ENCODE measurements around the gene C2CD4C. TPM values are rescaled to one million over a fixed set of nuclear protein-coding genes. Genes with fewer than 3 reads are reported as not detected.
A peak's percentile ranks its signal among the peaks of the same experiment; 100 is the strongest.
"Not testable (repeated sequence)": the region's sequence is repeated elsewhere in the genome, so short reads cannot be mapped to it uniquely, and the experiment has no call there.

Gene C2CD4C
- total RNA-seq, 1 experiment from 2014 or later, result 9.2 TPM

- Histone ChIP-seq H3K36me3 (replicated peaks; ENCODE audit: control insufficient read depth, insufficient read depth, low read length) (no peaks in the 10 kb centered on the region), H3K27me3 (ENCODE audit: control insufficient read depth, insufficient read depth, low read length) (no peaks in the 10 kb centered on the region), H3K4me3 (ENCODE audit: insufficient read depth, low read depth, low read length) (no peak overlapping the region)
- no peak for DNase-seq
Measured at GRCh38 chr19:367963-368629, 40.9 kb downstream of the C2CD4C start.

GRCh38 chr19:367561-367960 lies 41.4 kb downstream of the C2CD4C start:
- Histone ChIP-seq H3K36me3 (replicated peaks; ENCODE audit: control insufficient read depth, insufficient read depth, low read length) (no peaks in the 10 kb centered on the region), H3K4me3 (ENCODE audit: insufficient read depth, low read depth, low read length) (no peak overlapping the region), H3K27me3 (ENCODE audit: control insufficient read depth, insufficient read depth, low read length) (no peaks in the 10 kb centered on the region)
- DNase-seq, result no peak

GRCh38 chr19:366951-367350 lies 42.0 kb downstream of the C2CD4C start:
- DNase-seq, result no peak
- Histone ChIP-seq H3K27me3 (ENCODE audit: control insufficient read depth, insufficient read depth, low read length) (no peaks in the 10 kb centered on the region), H3K4me3 (ENCODE audit: insufficient read depth, low read depth, low read length) (no peak overlapping the region), H3K36me3 (replicated peaks; ENCODE audit: control insufficient read depth, insufficient read depth, low read length) (no peaks in the 10 kb centered on the region)

GRCh38 chr19:366205-366783 lies 42.7 kb downstream of the C2CD4C start:
- no peak for DNase-seq
- H3K27me3 ChIP-seq (ENCODE audit: control insufficient read depth, insufficient read depth, low read length), result no peaks in the 10 kb centered on the region
- no peak overlapping the region for H3K4me3 ChIP-seq (ENCODE audit: insufficient read depth, low read depth, low read length)
- no peaks in the 10 kb centered on the region for H3K36me3 ChIP-seq (replicated peaks; ENCODE audit: control insufficient read depth, insufficient read depth, low read length)

- H3K27me3 ChIP-seq (ENCODE audit: control insufficient read depth, insufficient read depth, low read length), result no peaks in the 10 kb centered on the region
- DNase-seq, result no peak
Measured at GRCh38 chr19:364496-365287, 44.3 kb downstream of the C2CD4C start.

GRCh38 chr19:362683-363082 lies 46.3 kb downstream of the C2CD4C start:
- H3K36me3 ChIP-seq (replicated peaks; ENCODE audit: control insufficient read depth, insufficient read depth, low read length), result no peaks in the 10 kb centered on the region
- H3K27me3 ChIP-seq (ENCODE audit: control insufficient read depth, insufficient read depth, low read length), result no peaks in the 10 kb centered on the region
- no peak overlapping the region for H3K4me3 ChIP-seq (ENCODE audit: insufficient read depth, low read depth, low read length)
- no peak for DNase-seq

More at GRCh38 chr19:364496-365287, 44.3 kb downstream of the C2CD4C start:
- Histone ChIP-seq H3K36me3 (replicated peaks; ENCODE audit: control insufficient read depth, insufficient read depth, low read length) (no peaks in the 10 kb centered on the region), H3K4me3 (ENCODE audit: insufficient read depth, low read depth, low read length) (no peak overlapping the region)

- Histone ChIP-seq H3K4me3 (ENCODE audit: insufficient read depth, low read depth, low read length) (no peak overlapping the region), H3K27me3 (ENCODE audit: control insufficient read depth, insufficient read depth, low read length) (no peaks in the 10 kb centered on the region), H3K36me3 (replicated peaks; ENCODE audit: control insufficient read depth, insufficient read depth, low read length) (no peaks in the 10 kb centered on the region)
- no peak for DNase-seq
Measured at GRCh38 chr19:362154-362553, 46.8 kb downstream of the C2CD4C start.

- Histone ChIP-seq H3K36me3 (replicated peaks; ENCODE audit: control insufficient read depth, insufficient read depth, low read length) (no peaks in the 10 kb centered on the region), H3K4me3 (ENCODE audit: insufficient read depth, low read depth, low read length) (no peak overlapping the region), H3K27me3 (ENCODE audit: control insufficient read depth, insufficient read depth, low read length) (no peaks in the 10 kb centered on the region)
- peak; percentile 35 for DNase-seq
Measured at GRCh38 chr19:359653-359925, 49.4 kb downstream of the C2CD4C start.

- not testable (repeated sequence) for DNase-seq; H3K4me3 ChIP-seq (ENCODE audit: insufficient read depth, low read depth, low read length); H3K36me3 ChIP-seq (replicated peaks; ENCODE audit: control insufficient read depth, insufficient read depth, low read length); H3K27me3 ChIP-seq (ENCODE audit: control insufficient read depth, insufficient read depth, low read length)
Measured at GRCh38 chr19:355536-355935, 53.4 kb downstream of the C2CD4C start.

Other genes with a start within 250 kb of the C2CD4C start
- 77.9 and 98.2 TPM in 2 replicates for gene PLPP2, start 117.7 kb downstream of the C2CD4C start, total RNA-seq (2014; rRNA removed; shearing (Covaris generic))
- gene MIER2, start 64.4 kb downstream of the C2CD4C start, total RNA-seq (2014; rRNA removed; shearing (Covaris generic)), result 43.4 and 49.6 TPM in 2 replicates
- 5.3 and 6.9 TPM in 2 replicates for gene SHC2, start 51.9 kb upstream of the C2CD4C start, total RNA-seq (2014; rRNA removed; shearing (Covaris generic))
- 0.70 TPM in 1 of 2 replicates, not detected in the other for gene MADCAM1, start 87.3 kb upstream of the C2CD4C start, total RNA-seq (2014; rRNA removed; shearing (Covaris generic))
- 13.7 and 18.1 TPM in 2 replicates for gene TPGS1, start 98.3 kb upstream of the C2CD4C start, total RNA-seq (2014; rRNA removed; shearing (Covaris generic))
- gene CDC34, start 122.6 kb upstream of the C2CD4C start, total RNA-seq (2014; rRNA removed; shearing (Covaris generic)), result 180 and 192 TPM in 2 replicates
- 0.38 and 1.6 TPM in 2 replicates for gene GZMM, start 134.9 kb upstream of the C2CD4C start, total RNA-seq (2014; rRNA removed; shearing (Covaris generic))
- 1,035 and 1,167 TPM in 2 replicates for gene BSG, start 163.4 kb upstream of the C2CD4C start, total RNA-seq (2014; rRNA removed; shearing (Covaris generic))
- gene HCN2, start 180.7 kb upstream of the C2CD4C start, total RNA-seq (2014; rRNA removed; shearing (Covaris generic)), result 1.8 and 3.1 TPM in 2 replicates
- gene POLRMT, start 224.4 kb upstream of the C2CD4C start, total RNA-seq (2014; rRNA removed; shearing (Covaris generic)), result 120 and 128 TPM in 2 replicates
- not detected in 2 replicates for gene FGF22, start 230.7 kb upstream of the C2CD4C start, total RNA-seq (2014; rRNA removed; shearing (Covaris generic))

Data from H7 (cell line).